CD4-positive, alpha-beta memory T cell (primary cell): ENCODE results near the gene KANSL1. TPM values are rescaled to one million over a fixed set of nuclear protein-coding genes. Genes with fewer than 3 reads are reported as not detected.

Source experiments
- CTCF ChIA-PET: fragments of 350-600 bp; sonication (Branson Sonifier 250); formaldehyde crosslinking; loops from one replicate; lab custom pipeline; 2021; ENCODE audit warnings: inconsistent platforms; ENCODE audit not compliant: partially characterized antibody; lab: Charles Lee
- POLR2A ChIA-PET: fragments of 350-600 bp; sonication (Branson Sonifier 250); formaldehyde crosslinking; loops from one replicate; lab custom pipeline; 2021; ENCODE audit not compliant: partially characterized antibody; lab: Charles Lee
- DNase-seq, 5 donors: peaks; one replicate each; pipeline versions ENCODE4 v3.0.0 to v3.0.0-alpha.2; 2020 to 2022; ENCODE audit warnings: mixed read lengths in 1 of 5
- H3K27ac ChIP-seq: one replicate; pipeline ENCODE4 v1.7.0; 2013; ENCODE audit warnings: low read depth, low read length
- H3K27me3 ChIP-seq: 2 replicates; pipeline ENCODE4 v1.7.0; 2013; ENCODE audit warnings: mild to moderate bottlenecking, low read length, moderate library complexity; ENCODE audit not compliant: insufficient read depth
- H3K36me3 ChIP-seq: 2 replicates; pipeline ENCODE4 v1.7.0; 2013; ENCODE audit warnings: mild to moderate bottlenecking, low read length, moderate library complexity; ENCODE audit not compliant: insufficient read depth
- H3K4me1 ChIP-seq: 2 replicates; pipeline ENCODE4 v1.7.0; 2013; ENCODE audit warnings: mild to moderate bottlenecking, low read length, moderate library complexity; ENCODE audit not compliant: insufficient read depth
- H3K4me3 ChIP-seq, 2 donors: one replicate each; pipeline ENCODE4 v1.7.0; 2013; ENCODE audit warnings: low read length in 2 of 2, mild to moderate bottlenecking in 1 of 2
- H3K9me3 ChIP-seq, 2 donors: one replicate each; pipeline ENCODE4 v1.7.0; 2013; ENCODE audit warnings: low read length in 2 of 2, control low read depth in 1 of 2; ENCODE audit not compliant: control insufficient read depth in 1 of 2
- H3K27ac Mint-ChIP-seq, 7 donors: one replicate each; pipeline ENCODE4 v1.8.0; 2020 to 2021; ENCODE audit warnings: mixed read lengths in 7 of 7, mild to moderate bottlenecking in 6 of 7, inconsistent platforms in 3 of 7, moderate library complexity in 3 of 7
- H3K27me3 Mint-ChIP-seq, 2 donors: one replicate each; pipeline ENCODE4 v1.8.0; 2020 to 2021; ENCODE audit warnings: mixed read lengths in 2 of 2
- H3K36me3 Mint-ChIP-seq, 2 donors: one replicate each; pipeline ENCODE4 v1.8.0; 2020 to 2021; ENCODE audit warnings: mixed read lengths in 2 of 2, inconsistent platforms in 1 of 2, mild to moderate bottlenecking in 1 of 2
- H3K4me1 Mint-ChIP-seq, 4 donors: one replicate each; pipeline ENCODE4 v1.8.0; 2020 to 2021; ENCODE audit warnings: mixed read lengths in 4 of 4, mild to moderate bottlenecking in 1 of 4
- H3K4me3 Mint-ChIP-seq, 8 donors: one replicate each; pipeline ENCODE4 v1.8.0; 2020 to 2021; ENCODE audit warnings: mixed read lengths in 8 of 8, mild to moderate bottlenecking in 7 of 8, moderate library complexity in 6 of 8, inconsistent platforms in 3 of 8
- H3K9me3 Mint-ChIP-seq, 8 donors: one replicate each; pipeline ENCODE4 v1.8.0; 2020 to 2021; ENCODE audit warnings: mixed read lengths in 8 of 8, mild to moderate bottlenecking in 5 of 8, inconsistent platforms in 3 of 8, moderate library complexity in 1 of 8
- intact Hi-C: fragments of 100-400 bp; cut with micrococcal nuclease; formaldehyde crosslinking; loops from one replicate; pipeline ENCODE4 v1.15.1; 2023
- polyA plus RNA-seq, 2 donors: library from polyadenylated mRNA; unstranded; fragments of 300-500 nt; fragmentation: Illumina TruSeq; gene quantifications; one replicate each; pipeline ENCODE4 v1.2.3, GENCODE V29; 2021
- total RNA-seq, 2 experiments: library from RNA; stranded (reverse); gene quantifications; one replicate each; pipeline ENCODE4 v1.2.3, GENCODE V29; 2021

Gene KANSL1
- total and polyA plus RNA-seq, 4 experiments from 2014 or later: 6.7 to 206 (median 107) TPM

DNA sequence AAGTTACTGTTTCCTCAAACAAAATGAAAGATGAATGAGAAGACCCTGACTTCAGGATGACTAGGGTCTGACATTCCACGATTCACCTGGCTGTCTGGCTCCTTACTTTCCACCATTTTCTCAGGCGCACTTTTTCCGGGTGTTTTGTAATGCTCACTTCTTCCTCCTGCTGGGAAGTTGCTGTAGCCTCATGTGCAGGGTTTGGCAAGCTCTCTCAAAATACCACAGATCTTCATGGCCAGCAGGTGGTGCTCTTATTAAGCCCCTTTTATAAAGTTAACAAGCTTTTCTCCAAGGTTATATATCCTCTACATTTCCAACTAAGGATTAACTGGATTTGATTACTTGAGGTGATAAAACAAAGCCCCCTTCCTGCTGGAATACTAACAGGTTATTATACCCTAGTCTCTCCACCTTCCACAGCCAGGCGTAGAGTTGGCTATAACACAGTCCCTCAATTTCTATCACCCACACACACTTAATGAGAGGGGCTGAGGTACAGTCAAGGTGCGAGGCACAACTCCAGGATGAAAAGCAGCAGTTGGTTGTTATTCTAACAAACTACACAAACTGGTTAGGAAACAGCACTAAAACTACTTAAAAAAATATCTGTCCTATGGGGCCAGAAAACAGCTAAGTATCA lies 148.8 kb downstream of the KANSL1 start:
- intact Hi-C loops: loop anchor here (1.0 to 10.0 kb wide), 4 partner anchors 42 to 169 kb away; no protein-coding TSS in a partner anchor

DNA sequence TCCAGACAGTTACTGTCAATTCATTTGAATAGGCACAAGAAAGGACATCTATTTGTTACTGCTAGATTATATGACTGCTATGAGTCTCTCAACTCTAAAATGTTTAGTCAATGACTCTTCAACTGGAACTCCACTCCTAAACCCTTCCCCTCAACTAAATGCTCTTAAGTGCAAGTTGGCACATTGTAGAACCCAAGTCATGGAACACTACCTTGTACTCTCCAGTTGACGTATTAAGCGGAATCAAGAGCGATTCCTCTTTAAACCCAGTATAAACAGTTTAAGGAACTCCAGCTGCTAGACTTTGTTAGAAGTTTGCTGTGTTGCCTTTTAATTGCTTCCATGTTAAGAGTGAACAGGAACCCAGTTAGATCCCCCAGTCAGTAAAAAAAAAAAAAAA lies 149.6 kb downstream of the KANSL1 start:
- Histone ChIP-seq H3K4me3 (no peak overlapping the region), H3K27ac (no peak overlapping the region), H3K4me1 (no peaks in the 10 kb centered on the region), H3K36me3 (peaks cover 64% of the 10 kb centered on the region), H3K27me3 (no peaks in the 10 kb centered on the region), H3K9me3 (no peaks in the 10 kb centered on the region)
- ChIA-PET POLR2A (interaction anchor here (1.0 to 2.8 kb wide), 3 partner anchors 24 to 169 kb away, joined by 3 to 19 read pairs (median 11); partner anchors contain the start of gene KANSL1), CTCF (interaction anchor here (0.6 to 4.4 kb wide), 25 partner anchors 7 to 1052 kb away, joined by 3 to 112 read pairs (median 5); partner anchors contain the start of gene KANSL1)
- intact Hi-C loops: loop anchor here (1.0 to 10.0 kb wide), 4 partner anchors 41 to 170 kb away; no protein-coding TSS in a partner anchor
- Mint-ChIP-seq H3K36me3 (peaks cover 41 to 78% of the 10 kb centered on the region in 2 donors), H3K27ac (peak overlapping the region in 5 of 7 donors; percentile 19 to 69 (median 48)), H3K27me3 (no peaks in the 10 kb centered on the region), H3K4me1 (peaks cover 9 to 17% (median 14%) of the 10 kb centered on the region in 4 donors), H3K9me3 (peaks cover 0 to 4% (median 0%) of the 10 kb centered on the region in 8 donors), H3K4me3 (no peak overlapping the region)
- DNase-seq: no peak

More for the DNA sequence above, 148.8 kb downstream of the KANSL1 start:
- H3K9me3 Mint-ChIP-seq: peaks cover 0 to 2% (median 0%) of the 10 kb centered on the region in 8 donors
- ChIA-PET CTCF (interaction anchor here (0.6 to 4.4 kb wide), 39 partner anchors 8 to 1051 kb away, joined by 3 to 112 read pairs (median 4); partner anchors contain the start of gene KANSL1), POLR2A (interaction anchor here (0.9 to 2.8 kb wide), 6 partner anchors 16 to 168 kb away, joined by 3 to 19 read pairs (median 4); partner anchors contain the start of gene KANSL1)
- Histone ChIP-seq H3K4me3 (no peak overlapping the region), H3K4me1 (no peaks in the 10 kb centered on the region), H3K27ac (no peak overlapping the region), H3K9me3 (no peaks in the 10 kb centered on the region), H3K36me3 (peaks cover 59% of the 10 kb centered on the region), H3K27me3 (no peaks in the 10 kb centered on the region)
- peak overlapping the region; percentile 4 to 94 (median 69) for H3K27ac Mint-ChIP-seq
- peaks cover 37 to 72% of the 10 kb centered on the region in 2 donors for H3K36me3 Mint-ChIP-seq
- DNase-seq: peak; percentile 42 to 65 (median 50)
- H3K4me1 Mint-ChIP-seq: peaks cover 9 to 18% (median 14%) of the 10 kb centered on the region in 4 donors
- no peaks in the 10 kb centered on the region for H3K27me3 Mint-ChIP-seq
- H3K4me3 Mint-ChIP-seq: peak overlapping the region in 1 of 8 donors; percentile 13

DNA sequence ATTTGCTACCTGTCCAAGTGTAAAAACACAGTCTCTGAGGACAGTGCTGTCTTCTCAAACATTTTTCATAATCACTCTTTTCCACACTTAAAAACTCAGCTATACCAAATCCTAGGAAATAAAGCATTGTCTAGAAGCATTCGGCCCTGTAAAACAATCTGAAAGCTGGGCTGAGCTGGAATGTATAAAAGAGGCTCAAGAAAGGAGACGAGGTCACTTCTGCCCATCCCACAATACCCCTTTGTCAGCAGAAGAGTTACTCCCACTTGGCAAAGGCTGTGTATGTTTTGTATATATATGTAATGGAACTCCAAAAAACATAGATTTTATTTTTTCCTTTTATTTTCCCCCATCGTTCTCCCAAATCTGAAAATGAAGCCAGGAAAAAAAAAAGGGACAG lies 150.3 kb downstream of the KANSL1 start:
- H3K4me3 Mint-ChIP-seq: no peak overlapping the region
- H3K27ac Mint-ChIP-seq: peak overlapping the region in 4 of 7 donors; percentile 3 to 69 (median 10)
- H3K9me3 ChIP-seq: no peaks in the 10 kb centered on the region
- no peak for DNase-seq
- no peak overlapping the region for H3K27ac ChIP-seq
- H3K36me3 Mint-ChIP-seq: peaks cover 47 to 80% of the 10 kb centered on the region in 2 donors
- peaks cover 71% of the 10 kb centered on the region for H3K36me3 ChIP-seq
- no peaks in the 10 kb centered on the region for H3K4me1 ChIP-seq
- POLR2A ChIA-PET: interaction anchor here (1.0 to 2.8 kb wide), 2 partner anchors 23 to 151 kb away, joined by 3 to 19 read pairs; partner anchors contain the start of gene KANSL1
- CTCF ChIA-PET: interaction anchor here (1.0 to 4.4 kb wide), 6 partner anchors 40 to 168 kb away, joined by 3 to 112 read pairs (median 18); partner anchors contain the start of gene KANSL1
- peaks cover 0 to 4% (median 0%) of the 10 kb centered on the region in 8 donors for H3K9me3 Mint-ChIP-seq
- intact Hi-C loops: loop anchor here (10.0 kb wide), 1 partner anchor 62 kb away; no protein-coding TSS in a partner anchor
- H3K27me3 ChIP-seq: no peaks in the 10 kb centered on the region
- no peaks in the 10 kb centered on the region for H3K27me3 Mint-ChIP-seq
- peaks cover 9 to 17% (median 14%) of the 10 kb centered on the region in 4 donors for H3K4me1 Mint-ChIP-seq
- H3K4me3 ChIP-seq: no peak overlapping the region

DNA sequence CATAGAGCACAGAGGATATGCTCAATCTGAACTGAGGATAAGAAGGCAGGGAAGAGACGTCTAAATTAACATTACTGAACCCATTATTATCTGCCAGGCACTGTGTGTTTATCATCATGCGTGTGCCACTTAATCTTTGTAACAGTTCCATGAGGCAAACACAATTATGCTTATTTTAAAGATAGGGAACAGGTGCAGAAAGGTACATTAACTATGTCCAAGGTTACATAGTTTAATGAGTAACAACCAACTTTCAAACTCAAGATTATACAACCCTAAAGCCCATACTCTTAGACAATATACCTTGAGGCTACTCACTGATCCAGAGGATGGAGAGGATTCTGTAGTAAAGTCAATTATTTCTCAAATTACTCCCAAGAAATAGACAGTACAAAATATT lies 151.0 kb downstream of the KANSL1 start:
- H3K4me3 Mint-ChIP-seq: no peak overlapping the region
- H3K4me3 ChIP-seq: no peak overlapping the region
- ChIA-PET POLR2A (no interaction called here), CTCF (interaction anchor here (1.0 to 4.4 kb wide), 5 partner anchors 20 to 169 kb away, joined by 3 to 112 read pairs (median 30); partner anchors contain the start of gene KANSL1)
- H3K9me3 ChIP-seq: no peaks in the 10 kb centered on the region
- H3K27me3 Mint-ChIP-seq: no peaks in the 10 kb centered on the region
- no peak for DNase-seq
- peaks cover 0 to 4% (median 0%) of the 10 kb centered on the region in 8 donors for H3K9me3 Mint-ChIP-seq
- peaks cover 9 to 17% (median 15%) of the 10 kb centered on the region in 4 donors for H3K4me1 Mint-ChIP-seq
- intact Hi-C loops: loop anchor here (10.0 kb wide), 1 partner anchor 63 kb away; no protein-coding TSS in a partner anchor
- H3K27me3 ChIP-seq: no peaks in the 10 kb centered on the region
- H3K36me3 Mint-ChIP-seq: peaks cover 48 to 81% of the 10 kb centered on the region in 2 donors
- H3K4me1 ChIP-seq: no peaks in the 10 kb centered on the region
- no peak overlapping the region for H3K27ac ChIP-seq
- H3K27ac Mint-ChIP-seq: peak overlapping the region in 1 of 7 donors; percentile 42
- peaks cover 76% of the 10 kb centered on the region for H3K36me3 ChIP-seq

DNA sequence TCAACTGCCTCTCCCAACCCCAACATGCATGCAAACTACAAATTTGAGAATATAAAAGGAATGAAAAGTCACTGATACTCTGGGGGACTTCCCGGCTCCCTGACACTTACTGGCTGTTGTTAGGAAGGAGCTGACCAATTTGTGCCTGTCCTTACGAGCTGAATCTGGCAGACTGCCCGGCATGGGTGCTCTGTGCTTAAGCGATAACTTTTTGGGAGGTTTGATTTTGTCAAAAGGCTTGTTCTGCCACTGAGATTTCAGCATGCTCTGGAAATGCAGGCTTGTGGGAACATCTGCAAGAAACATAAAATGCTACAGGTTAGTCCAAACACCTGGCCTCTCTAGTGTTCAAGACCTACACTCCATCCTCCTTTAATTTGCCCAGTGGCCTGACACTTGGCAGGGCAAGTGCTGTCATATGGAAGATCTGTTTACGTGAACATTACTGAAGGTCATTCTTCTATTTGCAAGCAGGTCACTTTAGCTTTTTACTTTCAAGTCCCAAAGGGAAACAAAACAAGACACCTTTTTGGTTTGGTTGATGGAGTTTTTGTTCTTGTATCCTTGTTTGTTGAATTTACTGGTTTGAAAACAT lies 153.5 kb downstream of the KANSL1 start:
- no peak overlapping the region for H3K27ac ChIP-seq
- intact Hi-C loops: loop anchor here (10.0 kb wide), 1 partner anchor 65 kb away; no protein-coding TSS in a partner anchor
- Mint-ChIP-seq H3K4me3 (no peak overlapping the region), H3K4me1 (peaks cover 14 to 20% (median 17%) of the 10 kb centered on the region in 4 donors), H3K27ac (no peak overlapping the region), H3K36me3 (peaks cover 61 to 88% of the 10 kb centered on the region in 2 donors), H3K27me3 (no peaks in the 10 kb centered on the region), H3K9me3 (peaks cover 0 to 4% (median 0%) of the 10 kb centered on the region in 8 donors)
- no peak for DNase-seq
- POLR2A ChIA-PET: interaction anchor here (1.4 to 1.8 kb wide), 2 partner anchors 147 to 153 kb away, joined by 3 to 5 read pairs; partner anchors contain the start of gene KANSL1
- H3K36me3 ChIP-seq: peaks cover 87% of the 10 kb centered on the region
- CTCF ChIA-PET: interaction anchor here (0.7 to 1.8 kb wide), 4 partner anchors 153 to 174 kb away, joined by 4 to 9 read pairs (median 4); partner anchors contain the start of gene KANSL1
- H3K4me3 ChIP-seq: no peak overlapping the region
- no peaks in the 10 kb centered on the region for H3K9me3 ChIP-seq
- no peaks in the 10 kb centered on the region for H3K27me3 ChIP-seq
- peaks cover 7% of the 10 kb centered on the region for H3K4me1 ChIP-seq

DNA sequence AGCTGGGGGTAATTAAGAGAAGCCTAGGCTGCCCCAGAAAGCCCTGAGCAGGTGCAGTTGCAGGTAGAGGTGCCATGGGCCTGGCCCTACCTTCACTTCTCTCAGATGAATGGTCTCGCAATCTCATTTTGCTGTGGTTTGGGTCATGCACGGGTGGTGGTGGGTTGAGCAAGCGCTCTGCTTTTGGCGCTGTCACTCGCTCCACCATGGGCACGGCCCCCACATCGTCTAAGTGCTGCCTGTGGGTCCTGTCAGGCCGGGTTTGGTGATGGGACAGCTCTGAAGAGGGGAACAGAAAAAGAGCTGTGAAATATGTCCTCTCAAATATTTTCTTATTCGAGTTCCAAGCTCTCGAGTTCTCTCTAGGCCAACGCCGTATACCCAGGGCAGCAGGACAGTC lies 154.3 kb downstream of the KANSL1 start:
- intact Hi-C loops: no loop called here
- H3K4me3 Mint-ChIP-seq: no peak overlapping the region
- peaks cover 0 to 4% (median 0%) of the 10 kb centered on the region in 8 donors for H3K9me3 Mint-ChIP-seq
- no peaks in the 10 kb centered on the region for H3K27me3 Mint-ChIP-seq
- no peaks in the 10 kb centered on the region for H3K27me3 ChIP-seq
- no peak overlapping the region for H3K27ac ChIP-seq
- no peak overlapping the region for H3K4me3 ChIP-seq
- peaks cover 8 to 15% (median 10%) of the 10 kb centered on the region in 4 donors for H3K4me1 Mint-ChIP-seq
- H3K36me3 ChIP-seq: peaks cover 91% of the 10 kb centered on the region
- peaks cover 61 to 91% of the 10 kb centered on the region in 2 donors for H3K36me3 Mint-ChIP-seq
- H3K4me1 ChIP-seq: peaks cover 7% of the 10 kb centered on the region
- CTCF ChIA-PET: interaction anchor here (1.3 to 3.3 kb wide), 5 partner anchors 9 to 176 kb away, joined by 3 to 9 read pairs (median 4); partner anchors contain the start of gene KANSL1
- peak overlapping the region in 3 of 7 donors; percentile 31 to 51 (median 48) for H3K27ac Mint-ChIP-seq
- DNase-seq: no peak
- POLR2A ChIA-PET: interaction anchor here (1.0 to 1.8 kb wide), 2 partner anchors 148 to 154 kb away, joined by 3 to 5 read pairs; partner anchors contain the start of gene KANSL1
- H3K9me3 ChIP-seq: no peaks in the 10 kb centered on the region
